GM08714 (cell line): ENCODE measurements around the gene TAF11.
"Not testable (repeated sequence)": the region's sequence is repeated elsewhere in the genome, so short reads cannot be mapped to it uniquely, and the experiment has no call there.

Experiments
- H3K4me3 ChIP-seq: fragments of 200-500 bp; sonication (Bioruptor generic); 2 replicates; pipeline ENCODE4 v1.5.1; 2014; ENCODE audit warnings: mild to moderate bottlenecking, low read length, inconsistent platforms
- ZNF274 ChIP-seq: IDR thresholded peaks from 2 replicates; pipeline ENCODE4 v1.6.1; 2012; ENCODE audit warnings: mild to moderate bottlenecking, low read depth, low read length

TAF11 gene

GRCh38 chr6:34864007-34864406 lies 23.8 kb downstream of the TAF11 start:
- TF ChIP-seq ZNF274 = no peak
- H3K4me3 ChIP-seq = no peak overlapping the region

- H3K4me3 ChIP-seq = no peak overlapping the region
- no peak for TF ChIP-seq ZNF274
These were observed 27.1 kb downstream of the TAF11 start for GRCh38 chr6:34860776-34861175.

DNA sequence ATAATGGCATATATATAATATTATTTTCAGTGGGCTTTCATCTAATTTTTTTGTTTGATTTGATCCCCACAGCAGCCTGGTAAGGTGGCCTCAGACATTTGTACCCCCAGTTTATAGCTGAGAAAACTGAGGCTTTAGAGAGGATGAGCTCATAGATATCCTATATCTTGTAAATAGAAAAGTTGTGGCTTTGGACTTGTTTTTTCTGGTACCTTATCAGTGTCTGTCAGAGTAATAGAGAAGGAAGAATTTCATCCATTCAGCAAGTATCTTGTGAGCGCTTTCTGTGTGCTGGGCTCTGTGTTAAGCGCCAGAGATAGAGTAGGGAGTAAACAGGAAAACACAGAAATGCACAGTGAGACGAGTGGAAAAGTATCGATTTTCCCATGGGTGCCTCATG lies 27.9 kb downstream of the TAF11 start:
- no peak overlapping the region for H3K4me3 ChIP-seq
- no peak for TF ChIP-seq ZNF274

DNA sequence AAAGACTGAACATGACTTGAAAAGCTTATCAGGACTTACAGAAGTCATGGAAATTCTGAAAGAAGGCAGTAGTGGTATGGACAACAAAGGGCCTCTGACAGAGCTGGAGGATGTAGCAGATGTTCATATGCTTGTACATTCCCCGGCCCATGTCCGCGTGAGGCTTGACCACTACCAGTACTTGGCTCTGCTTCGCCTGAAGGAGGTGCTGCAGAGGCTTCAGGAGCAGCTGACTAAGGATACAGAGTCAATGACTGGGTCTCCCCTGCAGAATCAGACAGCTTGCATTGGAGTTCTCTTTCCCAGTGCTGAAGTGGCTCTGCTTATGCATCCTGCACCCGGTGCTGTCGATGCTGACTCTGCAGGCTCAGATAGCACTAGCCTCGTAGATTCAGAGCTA lies 29.2 kb downstream of the TAF11 start:
- no peak for TF ChIP-seq ZNF274
- no peak overlapping the region for H3K4me3 ChIP-seq

GRCh38 chr6:34855463-34855862 lies 32.4 kb downstream of the TAF11 start:
- no peak overlapping the region for H3K4me3 ChIP-seq
- no peak for TF ChIP-seq ZNF274

DNA sequence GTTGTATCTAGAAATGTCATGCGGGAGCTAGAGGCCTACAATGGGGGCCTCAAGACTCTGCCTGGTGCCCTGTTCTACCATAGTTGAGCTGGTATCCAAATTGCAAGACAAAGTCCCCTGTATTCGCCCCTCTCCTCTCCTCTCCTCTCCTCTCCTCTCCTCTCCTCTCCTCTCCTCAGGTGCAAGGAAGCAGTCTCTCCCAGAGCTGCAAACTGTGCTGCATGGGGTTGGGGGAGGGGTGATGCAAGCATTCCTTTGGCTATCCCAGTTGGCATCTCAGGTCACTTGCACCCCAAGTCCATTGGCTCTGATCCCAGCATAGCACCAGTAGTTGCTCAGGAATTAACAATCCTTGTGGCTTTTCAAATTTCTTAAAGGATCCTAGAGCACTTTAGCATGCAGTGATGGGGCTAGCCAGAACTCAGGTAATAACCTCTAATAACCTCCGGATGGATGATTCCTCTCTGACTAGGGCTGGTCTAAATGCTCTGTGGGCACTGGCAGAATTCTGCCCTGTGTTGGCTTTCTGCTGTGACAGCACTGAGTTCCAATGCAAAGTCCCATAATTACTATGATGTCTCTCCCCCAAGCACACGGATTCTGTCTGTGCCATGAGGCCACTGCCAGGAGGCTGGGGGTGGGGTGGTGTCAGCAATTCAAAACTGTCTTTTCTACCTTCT lies 35.3 kb downstream of the TAF11 start:
- H3K4me3 ChIP-seq = no peak overlapping the region
- TF ChIP-seq ZNF274 = no peak

DNA sequence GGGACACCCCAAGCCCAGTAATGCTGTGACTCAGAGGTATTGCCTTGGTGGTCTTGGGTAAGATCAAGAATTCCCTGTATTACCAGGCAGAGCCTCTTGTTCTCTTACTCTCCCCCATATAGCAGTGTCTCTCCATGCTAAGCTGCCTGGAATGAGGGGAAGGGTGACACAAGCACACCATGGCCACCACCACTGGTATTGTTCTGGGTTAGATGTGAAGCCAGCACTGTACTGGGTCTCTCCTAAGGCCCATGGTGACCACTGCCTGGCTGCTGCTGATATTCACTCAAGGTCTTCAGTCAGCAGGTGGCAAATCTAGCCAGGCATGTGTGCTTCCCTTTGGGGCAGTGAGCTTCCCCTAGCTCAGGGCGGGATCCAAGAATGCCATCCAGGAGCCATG lies 36.5 kb downstream of the TAF11 start:
- no peak overlapping the region for H3K4me3 ChIP-seq
- TF ChIP-seq ZNF274 = no peak

DNA sequence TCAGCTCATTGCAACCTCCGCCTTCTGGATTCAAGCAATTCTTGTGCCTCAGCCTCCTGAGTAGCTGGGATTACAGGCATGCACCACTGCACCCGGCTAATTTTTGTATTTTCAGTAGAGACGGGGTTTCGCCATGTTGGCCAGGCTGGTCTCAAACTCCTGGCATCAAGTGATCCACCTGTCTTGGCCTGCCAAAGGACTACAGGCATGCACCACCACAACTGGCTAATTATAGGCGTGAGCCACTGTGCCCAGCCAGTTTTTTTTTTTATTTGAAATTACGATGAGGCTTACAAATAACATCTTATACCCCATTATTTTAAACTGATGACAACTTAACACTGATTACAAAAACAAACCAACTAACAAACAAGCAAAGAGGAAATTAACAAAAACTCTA lies 38.8 kb downstream of the TAF11 start:
- H3K4me3 ChIP-seq = not testable (repeated sequence)

GRCh38 chr6:34839666-34840352 lies 48.0 kb downstream of the TAF11 start:
- H3K4me3 ChIP-seq = no peak overlapping the region
- TF ChIP-seq ZNF274 = no peak

DNA sequence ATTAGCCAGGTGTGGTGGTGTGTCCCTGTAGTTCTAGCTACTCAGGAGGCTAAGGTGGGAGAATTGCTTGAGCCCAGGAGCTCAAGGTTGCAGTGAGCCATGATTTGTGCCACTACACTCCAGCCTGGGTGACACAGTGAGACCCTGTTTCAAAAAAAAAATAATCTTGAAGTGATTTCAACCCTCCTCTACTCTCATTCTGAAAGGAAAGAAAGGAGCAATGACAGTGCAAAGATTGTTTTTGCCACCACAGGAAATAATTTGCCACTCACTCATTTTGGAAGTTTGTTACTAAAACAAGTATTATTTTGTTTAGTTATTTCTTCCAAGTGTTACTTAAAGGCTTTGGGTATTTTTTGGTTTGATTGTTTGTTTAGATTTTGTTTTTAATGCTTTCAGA lies 50.3 kb downstream of the TAF11 start:
- TF ChIP-seq ZNF274 = no peak
- H3K4me3 ChIP-seq = no peak overlapping the region

DNA sequence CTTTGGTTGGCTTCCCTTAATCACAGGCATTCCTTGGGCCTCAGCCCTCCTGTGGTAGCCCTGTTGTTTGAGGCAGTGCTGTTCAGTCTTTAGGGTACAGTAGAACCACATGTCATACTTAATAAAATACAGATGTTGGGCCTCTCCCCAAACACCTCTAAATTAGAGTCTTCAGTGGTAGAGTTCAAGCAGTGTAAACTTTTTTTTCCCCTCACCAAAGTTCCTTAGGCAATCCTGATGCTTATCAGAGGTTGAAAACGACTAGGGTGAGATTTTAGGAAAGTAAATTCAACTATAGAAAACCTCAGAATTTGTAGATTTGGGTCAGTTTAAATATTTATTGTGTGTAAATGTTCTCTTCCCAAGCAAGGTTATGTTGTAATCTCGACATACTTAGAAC lies 51.4 kb downstream of the TAF11 start:
- H3K4me3 ChIP-seq = no peak overlapping the region
- TF ChIP-seq ZNF274 = no peak

GRCh38 chr6:34836008-34836407 lies 51.8 kb downstream of the TAF11 start:
- no peak overlapping the region for H3K4me3 ChIP-seq
- TF ChIP-seq ZNF274 = no peak

DNA sequence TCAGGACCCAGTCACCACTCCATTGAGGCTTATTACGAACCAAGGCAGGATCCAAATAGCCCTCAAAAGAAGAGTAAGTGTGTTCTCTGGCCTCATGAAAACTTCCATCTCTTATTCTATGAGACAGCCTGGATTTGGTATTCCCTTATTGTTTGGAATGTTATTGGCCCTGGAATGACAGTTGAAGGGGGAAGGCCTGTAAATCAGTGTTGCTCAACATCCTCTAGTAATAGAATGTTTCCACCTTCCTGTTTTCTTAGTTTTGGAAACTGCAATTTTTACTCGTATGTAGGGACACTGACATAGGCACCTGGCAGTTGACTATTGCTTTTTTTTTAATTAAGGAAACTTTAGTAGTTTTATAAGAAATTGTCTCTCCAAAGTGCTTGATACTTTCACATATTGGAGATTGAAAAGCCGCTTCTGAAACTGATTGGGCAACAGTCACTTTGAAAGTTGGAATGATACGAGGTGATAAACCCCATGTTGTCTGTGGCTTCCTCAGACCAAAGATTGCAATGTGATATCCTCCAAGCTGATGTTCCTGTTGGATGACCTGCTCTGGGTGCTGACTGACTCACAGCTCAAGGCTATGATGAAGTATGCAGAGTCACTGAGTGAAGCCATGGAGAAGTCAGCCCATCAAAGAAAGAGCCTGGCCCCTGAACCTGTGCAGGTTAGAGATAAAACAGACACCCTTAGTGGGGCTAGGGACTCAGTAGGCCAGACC lies 52.9 kb downstream of the TAF11 start:
- no peak for TF ChIP-seq ZNF274
- no peak overlapping the region for H3K4me3 ChIP-seq

- H3K4me3 ChIP-seq = no peak overlapping the region
These were observed 54.9 kb downstream of the TAF11 start for GRCh38 chr6:34832942-34833341.

DNA sequence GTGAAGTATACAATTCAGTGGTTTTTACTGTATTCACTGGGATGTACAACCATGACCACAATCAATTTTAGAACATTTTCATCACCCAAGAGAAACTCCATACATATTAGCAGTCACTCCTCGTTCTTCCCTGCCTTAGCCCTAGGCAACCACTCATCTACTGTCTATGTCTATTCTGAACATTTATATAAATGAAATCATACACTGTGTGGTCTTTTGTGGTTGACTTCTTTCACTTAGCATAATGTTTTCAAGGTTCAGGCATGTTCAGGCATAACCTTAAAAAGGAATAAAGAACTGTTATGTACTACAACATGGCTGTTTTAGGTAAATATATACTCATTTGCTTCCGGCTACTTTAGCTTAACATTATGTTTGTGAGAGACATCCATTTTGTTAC lies 58.7 kb downstream of the TAF11 start:
- no peak overlapping the region for H3K4me3 ChIP-seq
- no peak for TF ChIP-seq ZNF274

More at GRCh38 chr6:34832942-34833341, 54.9 kb downstream of the TAF11 start:
- no peak for TF ChIP-seq ZNF274
